SU-DHL-6 (cell line): ENCODE measurements around the gene KLHL2.

Experiments
- CTCF ChIP-seq: fragments of 200-600 bp; sonication (generic); IDR thresholded peaks from one replicate; pipeline ENCODE4 v1.5.1; 2017; ENCODE audit warnings: antibody characterized with exemption, mild to moderate bottlenecking, low read length, moderate library complexity; ENCODE audit not compliant: insufficient read depth, poor library complexity, severe bottlenecking
- EZH2phosphoT487 ChIP-seq: fragments of 200-600 bp; sonication (generic), shearing (Covaris generic); conservative IDR thresholded peaks from 2 replicates; pipeline ENCODE4 v1.6.1; 2018; ENCODE audit warnings: mild to moderate bottlenecking, antibody characterized with exemption, low read length, moderate library complexity, mixed read lengths

- TF ChIP-seq EZH2phosphoT487 (no peak), CTCF (no peak)
Measured at GRCh38 chr4:165209796-165210195, 2.4 kb downstream of the KLHL2 start.
